HepG2 (cell line): ENCODE measurements around the gene STOM. TPM values are rescaled to one million over a fixed set of nuclear protein-coding genes. Genes with fewer than 3 reads are reported as not detected.
A peak's percentile ranks its signal among the peaks of the same experiment; 100 is the strongest.

Experiments
- ATRX ChIP-seq: sonication (generic); formaldehyde crosslinking; IDR thresholded peaks from 2 replicates; pipeline ENCODE4 v1.4.0; 2020; ENCODE audit warnings: missing genetic modification reagents, borderline replicate concordance
- CBFB ChIP-seq: sonication (generic); formaldehyde crosslinking; IDR thresholded peaks from 2 replicates; pipeline ENCODE4 v1.4.0; 2020; ENCODE audit warnings: missing genetic modification reagents
- CEBPB ChIP-seq: IDR thresholded peaks from 2 replicates; pipeline ENCODE4 v1.6.1; 2011; ENCODE audit warnings: low read depth, low read length, improper control_type of control experiment, borderline replicate concordance
- ETS1 ChIP-seq: sonication (generic); formaldehyde crosslinking; IDR thresholded peaks from 2 replicates; pipeline ENCODE4 v1.4.0; 2020; ENCODE audit warnings: missing genetic modification reagents
- MEIS1 ChIP-seq: sonication (generic); formaldehyde crosslinking; IDR thresholded peaks from 2 replicates; pipeline ENCODE4 v1.9.0; 2021; ENCODE audit warnings: mild to moderate bottlenecking, missing genetic modification reagents, moderate library complexity, borderline replicate concordance
- SMAD9 ChIP-seq: sonication (generic); formaldehyde crosslinking; IDR thresholded peaks from 2 replicates; pipeline ENCODE4 v1.5.1; 2020; ENCODE audit warnings: mild to moderate bottlenecking, missing genetic modification reagents
- SSRP1 ChIP-seq: IDR thresholded peaks from 2 replicates; pipeline ENCODE4 v1.6.1; 2016; ENCODE audit warnings: control low read depth
- ZBTB42 ChIP-seq: sonication (generic); formaldehyde crosslinking; IDR thresholded peaks from 2 replicates; pipeline ENCODE4 v1.5.0; 2020; ENCODE audit warnings: mild to moderate bottlenecking, missing genetic modification reagents
- ZFY ChIP-seq: sonication (generic); formaldehyde crosslinking; IDR thresholded peaks from 2 replicates; pipeline ENCODE4 v1.4.0; 2020; ENCODE audit warnings: missing genetic modification reagents
- ZNF180 ChIP-seq: sonication (generic); formaldehyde crosslinking; IDR thresholded peaks from 2 replicates; pipeline ENCODE4 v1.4.0; 2020; ENCODE audit warnings: low read depth, missing genetic modification reagents, borderline replicate concordance
- ZNF343 ChIP-seq: sonication (generic); formaldehyde crosslinking; IDR thresholded peaks from 2 replicates; pipeline ENCODE4 v1.4.0; 2020; ENCODE audit warnings: mild to moderate bottlenecking, missing genetic modification reagents
- ZNF530 ChIP-seq: sonication (generic); formaldehyde crosslinking; IDR thresholded peaks from 2 replicates; pipeline ENCODE4 v1.5.0; 2020; ENCODE audit warnings: low read depth, mild to moderate bottlenecking, missing genetic modification reagents
- ZNF556 ChIP-seq: sonication (generic); formaldehyde crosslinking; IDR thresholded peaks from 2 replicates; pipeline ENCODE4 v1.4.0; 2020; ENCODE audit warnings: mild to moderate bottlenecking, missing genetic modification reagents, borderline replicate concordance
- ZNF564 ChIP-seq: sonication (generic); formaldehyde crosslinking; IDR thresholded peaks from 2 replicates; pipeline ENCODE4 v1.8.1; 2023; ENCODE audit warnings: mild to moderate bottlenecking, missing genetic modification reagents
- ZNF770 ChIP-seq: sonication (generic); formaldehyde crosslinking; IDR thresholded peaks from 2 replicates; pipeline ENCODE4 v1.5.0; 2020; ENCODE audit warnings: mild to moderate bottlenecking, missing genetic modification reagents
- ZNF891 ChIP-seq: sonication (generic); formaldehyde crosslinking; IDR thresholded peaks from 2 replicates; pipeline ENCODE4 v1.5.0; 2020; ENCODE audit warnings: mild to moderate bottlenecking, missing genetic modification reagents
- ZSCAN25 ChIP-seq: sonication (generic); formaldehyde crosslinking; IDR thresholded peaks from 2 replicates; pipeline ENCODE4 v1.8.0; 2022; ENCODE audit warnings: mild to moderate bottlenecking, missing genetic modification reagents
- polyA plus RNA-seq, 8 experiments: library from polyadenylated mRNA; depleted of rRNA in 3 of 8; stranded (reverse) in 7 of 8; unstranded in 1 of 8; fragments of >200 nt; fragmentation: Illumina TruSeq in 4 of 8; extraction: Trizol in 4 of 8; gene quantifications; 2 replicates each; pipeline versions ENCODE4 v1.2.1 to v1.2.3, GENCODE V29; 2011 to 2016; ENCODE audit warnings: low read depth in 4 of 8, missing spikeins in 1 of 8, mixed read lengths in 1 of 8; ENCODE audit not compliant: insufficient read depth in 1 of 8
- total RNA-seq, 5 experiments: library from RNA; depleted of rRNA; stranded (reverse); fragments of >200 nt; fragmentation: Illumina TruSeq; extraction: Trizol; gene quantifications; 2 replicates each; pipeline ENCODE4 v1.2.3, GENCODE V29; 2016; ENCODE audit warnings: low read depth in 1 of 5
- TF ChIP-seq, protein P1 (sequence below): fragments of 450-650 bp; IDR thresholded peaks from 2 replicates; pipeline ENCODE4 v1.6.1; 2017; ENCODE audit warnings: mild to moderate bottlenecking
- TF ChIP-seq, protein P2 (sequence below): sonication (generic); formaldehyde crosslinking; IDR thresholded peaks from 2 replicates; pipeline ENCODE4; 2020; ENCODE audit warnings: missing genetic modification reagents, mild to moderate bottlenecking, borderline replicate concordance

STOM gene
- total and polyA plus RNA-seq, 2 of the 13 experiments (the other 11 are each of a cell fraction or from before 2014, with no cell fraction given) = 43.6 to 165 TPM

GRCh38 chr9:121289772-121290370, 80.2 kb downstream of the STOM start (continued):
- TF ChIP-seq ETS1 (CRISPR knock-in tag) = no peak
- 0 out of 2 replicates have a peak, but pooled peaks have one; percentile 41 for TF ChIP-seq ZNF343 (CRISPR knock-in tag)
- peak; percentile 93 for TF ChIP-seq CEBPB
- TF ChIP-seq ZFY = peak; percentile 10; the same call in 1 of the 2 replicates
- no peak for TF ChIP-seq ATRX (CRISPR knock-in tag)
- 0 out of 2 replicates have a peak, but pooled peaks have one; percentile 21 for TF ChIP-seq ZNF556 (CRISPR knock-in tag)
- TF ChIP-seq ZNF770 (CRISPR knock-in tag) = peak; percentile 51; the same call in 1 of the 2 replicates
- 0 out of 2 replicates have a peak, but pooled peaks have one; percentile 24 for TF ChIP-seq ZNF564
- TF ChIP-seq SSRP1 (CRISPR knock-in tag) = 0 out of 2 replicates have a peak, but pooled peaks have one; percentile 7
- no peak for TF ChIP-seq ZNF530
- TF ChIP-seq ZNF180 (CRISPR knock-in tag) = no peak
- no peak for TF ChIP-seq CBFB (CRISPR knock-in tag)
- TF ChIP-seq ZBTB42 (CRISPR knock-in tag) = no peak
- TF ChIP-seq SMAD9 (CRISPR knock-in tag) = no peak
- TF ChIP-seq ZNF891 = 0 out of 2 replicates have a peak, but pooled peaks have one; percentile 37
- 0 out of 2 replicates have a peak, but pooled peaks have one; percentile 8 for TF ChIP-seq ZSCAN25 (CRISPR knock-in tag)
- TF ChIP-seq, protein P1, sequence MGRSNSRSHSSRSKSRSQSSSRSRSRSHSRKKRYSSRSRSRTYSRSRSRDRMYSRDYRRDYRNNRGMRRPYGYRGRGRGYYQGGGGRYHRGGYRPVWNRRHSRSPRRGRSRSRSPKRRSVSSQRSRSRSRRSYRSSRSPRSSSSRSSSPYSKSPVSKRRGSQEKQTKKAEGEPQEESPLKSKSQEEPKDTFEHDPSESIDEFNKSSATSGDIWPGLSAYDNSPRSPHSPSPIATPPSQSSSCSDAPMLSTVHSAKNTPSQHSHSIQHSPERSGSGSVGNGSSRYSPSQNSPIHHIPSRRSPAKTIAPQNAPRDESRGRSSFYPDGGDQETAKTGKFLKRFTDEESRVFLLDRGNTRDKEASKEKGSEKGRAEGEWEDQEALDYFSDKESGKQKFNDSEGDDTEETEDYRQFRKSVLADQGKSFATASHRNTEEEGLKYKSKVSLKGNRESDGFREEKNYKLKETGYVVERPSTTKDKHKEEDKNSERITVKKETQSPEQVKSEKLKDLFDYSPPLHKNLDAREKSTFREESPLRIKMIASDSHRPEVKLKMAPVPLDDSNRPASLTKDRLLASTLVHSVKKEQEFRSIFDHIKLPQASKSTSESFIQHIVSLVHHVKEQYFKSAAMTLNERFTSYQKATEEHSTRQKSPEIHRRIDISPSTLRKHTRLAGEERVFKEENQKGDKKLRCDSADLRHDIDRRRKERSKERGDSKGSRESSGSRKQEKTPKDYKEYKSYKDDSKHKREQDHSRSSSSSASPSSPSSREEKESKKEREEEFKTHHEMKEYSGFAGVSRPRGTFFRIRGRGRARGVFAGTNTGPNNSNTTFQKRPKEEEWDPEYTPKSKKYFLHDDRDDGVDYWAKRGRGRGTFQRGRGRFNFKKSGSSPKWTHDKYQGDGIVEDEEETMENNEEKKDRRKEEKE = no peak
- TF ChIP-seq MEIS1 (CRISPR knock-in tag) = peak; percentile 70; the same call in 1 of the 2 replicates
- TF ChIP-seq, protein P2, sequence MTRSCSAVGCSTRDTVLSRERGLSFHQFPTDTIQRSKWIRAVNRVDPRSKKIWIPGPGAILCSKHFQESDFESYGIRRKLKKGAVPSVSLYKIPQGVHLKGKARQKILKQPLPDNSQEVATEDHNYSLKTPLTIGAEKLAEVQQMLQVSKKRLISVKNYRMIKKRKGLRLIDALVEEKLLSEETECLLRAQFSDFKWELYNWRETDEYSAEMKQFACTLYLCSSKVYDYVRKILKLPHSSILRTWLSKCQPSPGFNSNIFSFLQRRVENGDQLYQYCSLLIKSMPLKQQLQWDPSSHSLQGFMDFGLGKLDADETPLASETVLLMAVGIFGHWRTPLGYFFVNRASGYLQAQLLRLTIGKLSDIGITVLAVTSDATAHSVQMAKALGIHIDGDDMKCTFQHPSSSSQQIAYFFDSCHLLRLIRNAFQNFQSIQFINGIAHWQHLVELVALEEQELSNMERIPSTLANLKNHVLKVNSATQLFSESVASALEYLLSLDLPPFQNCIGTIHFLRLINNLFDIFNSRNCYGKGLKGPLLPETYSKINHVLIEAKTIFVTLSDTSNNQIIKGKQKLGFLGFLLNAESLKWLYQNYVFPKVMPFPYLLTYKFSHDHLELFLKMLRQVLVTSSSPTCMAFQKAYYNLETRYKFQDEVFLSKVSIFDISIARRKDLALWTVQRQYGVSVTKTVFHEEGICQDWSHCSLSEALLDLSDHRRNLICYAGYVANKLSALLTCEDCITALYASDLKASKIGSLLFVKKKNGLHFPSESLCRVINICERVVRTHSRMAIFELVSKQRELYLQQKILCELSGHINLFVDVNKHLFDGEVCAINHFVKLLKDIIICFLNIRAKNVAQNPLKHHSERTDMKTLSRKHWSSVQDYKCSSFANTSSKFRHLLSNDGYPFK (CRISPR knock-in tag) = 0 out of 2 replicates have a peak, but pooled peaks have one; percentile 31
